Gastrocnemius medialis (tissue), 4 donors: ENCODE measurements around the gene EFNA1. TPM values are rescaled to one million over a fixed set of nuclear protein-coding genes. Genes with fewer than 3 reads are reported as not detected.
A peak's percentile ranks its signal among the peaks of the same experiment; 100 is the strongest.

ENCODE experiments used
- ATAC-seq, 2 donors: fragments of 150-250 bp; one replicate each; pipeline ENCODE4 v1.9.1; 2016
- DNase-seq, 2 donors: peaks; one replicate each; pipeline ENCODE4 v3.0.0-alpha.2; 2019
- H3K27ac ChIP-seq, 4 donors: fragments of 200-600 bp; sonication (generic); 1 replicate in 1 of 4; 2 replicates in 3 of 4; pipeline ENCODE4 v1.5.1; 2016 to 2018; ENCODE audit warnings: mild to moderate bottlenecking in 2 of 4, moderate library complexity in 1 of 4
- H3K27me3 ChIP-seq, 3 donors: fragments of 200-600 bp; sonication (generic) in 2 of 3; 1 replicate in 1 of 3; 2 replicates in 2 of 3; pipeline versions ENCODE4 v1.5.1 to v1.6.0; 2016 to 2019; ENCODE audit warnings: mild to moderate bottlenecking in 1 of 3, moderate library complexity in 1 of 3
- H3K36me3 ChIP-seq, 2 donors: fragments of 200-600 bp; sonication (generic) in 1 of 2; one replicate each; pipeline ENCODE4 v1.5.1; 2017 to 2018
- H3K4me1 ChIP-seq, 2 donors: fragments of 200-600 bp; sonication (generic) in 1 of 2; one replicate each; pipeline ENCODE4 v1.5.1; 2016 to 2017; ENCODE audit warnings: mild to moderate bottlenecking in 2 of 2
- H3K4me3 ChIP-seq, 4 donors: fragments of 200-600 bp; sonication (generic) in 3 of 4; 1 replicate in 1 of 4; 2 replicates in 3 of 4; pipeline ENCODE4 v1.5.1; 2016 to 2019; ENCODE audit warnings: mild to moderate bottlenecking in 2 of 4
- H3K9me3 ChIP-seq, 3 donors: fragments of 200-600 bp; sonication (generic) in 2 of 3; 1 replicate in 1 of 3; 2 replicates in 2 of 3; pipeline ENCODE4 v1.5.1; 2016 to 2019
- CTCF ChIP-seq, 5 experiments: fragments of 450-650 bp in 3 of 5; fragments of 200-600 bp in 2 of 5; sonication (generic) in 2 of 5; IDR thresholded peaks in 4 of 5; conservative IDR thresholded peaks in 1 of 5; 1 replicate in 4 of 5; 2 replicates in 1 of 5; pipeline ENCODE4 v1.5.1; 2016 to 2019; ENCODE audit warnings: antibody characterized with exemption in 5 of 5, mild to moderate bottlenecking in 3 of 5, moderate library complexity in 3 of 5
- POLR2A ChIP-seq, 2 donors: fragments of 450-650 bp; IDR thresholded peaks; one replicate each; pipeline ENCODE4 v1.6.1; 2017; ENCODE audit warnings: antibody characterized with exemption in 2 of 2, mild to moderate bottlenecking in 2 of 2, moderate library complexity in 2 of 2
- in situ Hi-C, 4 donors: fragments of 200-750 bp; cut with MboI; loops; one replicate each; pipeline versions ENCODE4 v1.15.0 to v1.8.0; 2017; ENCODE audit warnings: low sequenced_read_pairs in 4 of 4
- intact Hi-C: fragments of 100-400 bp; cut with DNase I; formaldehyde crosslinking; loops from one replicate; pipeline ENCODE4 v1.15.1; 2023; ENCODE audit warnings: low total_unique reads
- total RNA-seq, 4 donors: library from RNA; depleted of rRNA; stranded (reverse); fragments of >200 nt; gene quantifications; one replicate each; pipeline versions ENCODE4 v1.1.0 to v1.2.3, GENCODE V29; 2016

The EFNA1 gene
- 10 to 100 TPM; 12.6 to 35.1 (median 14.4) TPM for total RNA-seq

- DNase-seq, result peak in 1 of 2 donors; percentile 32
- in situ Hi-C loops (no loop called here), intact Hi-C loops (no loop called here)
- H3K9me3 ChIP-seq, result no peaks in the 10 kb centered on the region
- TF ChIP-seq POLR2A (IDR thresholded peaks at IDR 0.05), result peak; percentile 61 to 70
- TF ChIP-seq CTCF (IDR thresholded peaks at IDR 0.05 in 4 of 5, conservative IDR thresholded peaks at IDR 0.05 in 1 of 5), result no peak
- peaks cover 19 to 51% of the 10 kb centered on the region in 2 donors for H3K4me1 ChIP-seq
- H3K36me3 ChIP-seq, result peaks cover 0 to 7% of the 10 kb centered on the region in 2 donors
- peak within 1 kb of the TSS; percentile 80 to 100 (median 88) for H3K27ac ChIP-seq
- peak; percentile 23 for ATAC-seq
- H3K27me3 ChIP-seq, result peaks cover 14 to 43% (median 34%) of the 10 kb centered on the region in 3 donors
- H3K4me3 ChIP-seq, result peak within 1 kb of the TSS; percentile 64 to 88 (median 74)
Observed at GRCh38 chr1:155127105-155127966, at the start of gene EFNA1. Gene EFNA1, plus strand, starts transcription at chr1:155127876. Its CDS starts 102 bp downstream, at chr1:155127978.

GRCh38 chr1:155078469-155079209 lies 49.0 kb upstream of the EFNA1 start, which contains the start of gene EFNA3:
Gene EFNA3, plus strand, starts transcription at chr1:155078837. Its CDS starts 105 bp downstream, at chr1:155078942.
- ATAC-seq, result peak; percentile 66 to 68
- H3K4me1 ChIP-seq, result peaks cover 38 to 41% of the 10 kb centered on the region in 2 donors
- intact Hi-C loops (no loop called here), in situ Hi-C loops (no loop called here)
- no peaks in the 10 kb centered on the region for H3K9me3 ChIP-seq
- TF ChIP-seq POLR2A (IDR thresholded peaks at IDR 0.05), result no peak
- TF ChIP-seq CTCF (IDR thresholded peaks at IDR 0.05 in 4 of 5, conservative IDR thresholded peaks at IDR 0.05 in 1 of 5), result no peak
- peaks cover 47 to 48% (median 48%) of the 10 kb centered on the region in 3 donors for H3K27me3 ChIP-seq
- no peak within 1 kb of the TSS for H3K27ac ChIP-seq
- no peaks in the 10 kb centered on the region for H3K36me3 ChIP-seq
- H3K4me3 ChIP-seq, result peak within 1 kb of the TSS; percentile 31 to 68 (median 55)
- DNase-seq, result peak in 1 of 2 donors; percentile 54

- in situ Hi-C loops (no loop called here), intact Hi-C loops (no loop called here)
- DNase-seq, result no peak
- Histone ChIP-seq H3K27ac (no peak overlapping the region), H3K4me3 (peak overlapping the region; percentile 31 to 68 (median 55)), H3K36me3 (no peaks in the 10 kb centered on the region), H3K9me3 (no peaks in the 10 kb centered on the region), H3K4me1 (peaks cover 38 to 41% of the 10 kb centered on the region in 2 donors), H3K27me3 (peaks cover 51 to 53% (median 52%) of the 10 kb centered on the region in 3 donors)
- no peak for TF ChIP-seq CTCF (IDR thresholded peaks at IDR 0.05 in 4 of 5, conservative IDR thresholded peaks at IDR 0.05 in 1 of 5)
- no peak for TF ChIP-seq POLR2A (IDR thresholded peaks at IDR 0.05)
- ATAC-seq, result no peak
Observed at GRCh38 chr1:155079210-155079486, 48.5 kb upstream of the EFNA1 start.

GRCh38 chr1:155079487-155080311 lies 48.0 kb upstream of the EFNA1 start:
- in situ Hi-C loops, result no loop called here
- H3K36me3 ChIP-seq, result no peaks in the 10 kb centered on the region
- intact Hi-C loops, result no loop called here
- peaks cover 42 to 46% of the 10 kb centered on the region in 2 donors for H3K4me1 ChIP-seq
- H3K4me3 ChIP-seq, result peak overlapping the region in 3 of 4 donors; percentile 34 to 68 (median 46)
- no peak for DNase-seq
- no peak for ATAC-seq
- H3K27ac ChIP-seq, result no peak overlapping the region
- no peaks in the 10 kb centered on the region for H3K9me3 ChIP-seq
- TF ChIP-seq CTCF (IDR thresholded peaks at IDR 0.05 in 4 of 5, conservative IDR thresholded peaks at IDR 0.05 in 1 of 5) (no peak), POLR2A (IDR thresholded peaks at IDR 0.05) (no peak)
- H3K27me3 ChIP-seq, result peaks cover 51 to 56% (median 54%) of the 10 kb centered on the region in 3 donors
